Activated CD8-positive, alpha-beta memory T cell treated with anti-CD3 and anti-CD28 coated beads, Interleukin-2, amount 50 U/mL, for 24 hours (primary cell): ENCODE measurements around the gene TMCO4.

Experiments
- DNase-seq: peaks from one replicate; pipeline ENCODE4 v3.0.0-alpha.2; 2020; ENCODE audit errors: extremely low read depth

Gene TMCO4

GRCh38 chr1:19685994-19686393 is 113.7 kb downstream of the TMCO4 start:
- no peak for DNase-seq

GRCh38 chr1:19684677-19685076 is 115.0 kb downstream of the TMCO4 start:
- DNase-seq, result no peak

DNA sequence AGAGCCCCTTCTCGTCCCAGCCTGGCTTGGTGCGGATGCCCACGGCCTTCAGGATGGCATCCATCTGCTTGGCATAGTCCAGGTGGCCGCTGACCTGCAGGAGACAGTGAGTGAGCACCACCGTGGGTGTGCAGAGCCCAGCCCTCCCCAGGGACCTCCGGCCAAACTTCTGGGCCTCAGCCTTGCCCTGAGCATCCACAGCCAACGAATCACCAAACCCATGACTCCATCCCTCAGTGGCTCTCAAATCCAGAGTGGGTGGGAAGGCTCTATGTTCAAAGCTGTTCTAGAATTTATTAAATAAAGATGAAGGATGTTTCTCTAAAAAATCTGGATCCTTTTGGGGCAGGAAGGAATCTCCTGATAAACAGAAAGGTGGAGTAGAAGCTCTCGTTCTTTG is 116.4 kb downstream of the TMCO4 start:
- no peak for DNase-seq

DNA sequence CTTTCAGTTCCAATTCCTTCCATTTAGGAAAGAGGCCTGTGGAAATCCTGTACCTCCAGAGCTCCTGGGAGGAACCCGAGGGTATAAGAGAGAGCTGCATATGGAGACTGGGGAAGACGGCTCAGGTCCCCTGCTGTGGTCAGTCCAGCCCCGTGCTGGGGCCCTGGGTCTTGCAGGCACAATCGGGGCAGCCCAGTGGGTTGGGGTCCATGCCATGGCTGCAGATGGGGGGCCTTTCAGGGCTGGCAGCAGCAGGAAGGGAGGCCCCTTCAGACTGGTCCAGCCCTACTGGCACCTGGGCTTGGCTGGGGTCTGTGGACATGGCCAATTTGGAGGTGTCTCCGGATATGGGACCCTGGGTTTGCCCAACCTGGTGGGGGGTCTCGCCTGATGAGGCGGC is 116.8 kb downstream of the TMCO4 start:
- no peak for DNase-seq

DNA sequence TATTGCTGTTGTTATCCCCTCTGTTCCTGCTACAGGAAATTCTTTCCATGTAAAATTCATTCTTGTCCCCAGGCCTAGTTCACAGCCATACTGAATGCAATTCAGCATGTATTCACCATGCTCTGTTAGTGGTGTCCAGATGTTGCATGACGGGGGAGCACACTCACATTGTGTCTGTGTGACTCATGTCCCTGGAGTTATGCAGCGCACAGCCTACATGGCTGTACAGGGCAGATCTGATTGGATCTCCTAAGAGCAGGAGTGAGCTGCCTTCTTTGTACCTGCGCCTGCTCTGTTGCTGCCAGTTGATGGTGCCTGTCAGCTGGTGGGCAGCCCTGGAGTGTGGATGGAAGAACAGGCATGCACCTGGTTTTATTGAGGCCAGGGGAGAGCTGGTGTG is 117.5 kb downstream of the TMCO4 start:
- DNase-seq, result no peak

GRCh38 chr1:19680644-19681043 is 119.1 kb downstream of the TMCO4 start:
- DNase-seq, result no peak

GRCh38 chr1:19679691-19680090 is 120.0 kb downstream of the TMCO4 start:
- no peak for DNase-seq

DNA sequence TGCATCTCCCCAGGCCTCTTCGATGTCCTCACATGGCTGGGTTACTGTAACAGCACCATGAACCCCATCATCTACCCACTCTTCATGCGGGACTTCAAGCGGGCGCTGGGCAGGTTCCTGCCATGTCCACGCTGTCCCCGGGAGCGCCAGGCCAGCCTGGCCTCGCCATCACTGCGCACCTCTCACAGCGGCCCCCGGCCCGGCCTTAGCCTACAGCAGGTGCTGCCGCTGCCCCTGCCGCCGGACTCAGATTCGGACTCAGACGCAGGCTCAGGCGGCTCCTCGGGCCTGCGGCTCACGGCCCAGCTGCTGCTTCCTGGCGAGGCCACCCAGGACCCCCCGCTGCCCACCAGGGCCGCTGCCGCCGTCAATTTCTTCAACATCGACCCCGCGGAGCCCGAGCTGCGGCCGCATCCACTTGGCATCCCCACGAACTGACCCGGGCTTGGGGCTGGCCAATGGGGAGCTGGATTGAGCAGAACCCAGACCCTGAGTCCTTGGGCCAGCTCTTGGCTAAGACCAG is 120.7 kb downstream of the TMCO4 start:
- DNase-seq, result no peak

DNA sequence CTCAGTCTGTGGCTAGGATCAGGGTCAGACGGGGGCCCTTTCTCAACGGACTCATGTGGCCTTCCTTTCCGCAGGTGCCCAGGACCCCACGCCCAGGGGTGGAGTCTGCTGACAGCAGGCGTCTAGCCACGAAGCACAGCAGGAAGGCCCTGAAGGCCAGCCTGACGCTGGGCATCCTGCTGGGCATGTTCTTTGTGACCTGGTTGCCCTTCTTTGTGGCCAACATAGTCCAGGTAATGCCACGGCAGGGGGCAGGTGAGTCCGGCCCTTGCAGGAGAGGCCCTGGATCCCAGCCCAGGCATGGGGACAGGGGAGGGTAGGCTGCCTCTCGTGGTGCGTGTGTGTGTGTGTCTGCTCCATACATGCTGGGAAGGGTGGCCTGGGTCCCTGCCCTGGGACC is 121.2 kb downstream of the TMCO4 start:
- DNase-seq, result no peak

DNA sequence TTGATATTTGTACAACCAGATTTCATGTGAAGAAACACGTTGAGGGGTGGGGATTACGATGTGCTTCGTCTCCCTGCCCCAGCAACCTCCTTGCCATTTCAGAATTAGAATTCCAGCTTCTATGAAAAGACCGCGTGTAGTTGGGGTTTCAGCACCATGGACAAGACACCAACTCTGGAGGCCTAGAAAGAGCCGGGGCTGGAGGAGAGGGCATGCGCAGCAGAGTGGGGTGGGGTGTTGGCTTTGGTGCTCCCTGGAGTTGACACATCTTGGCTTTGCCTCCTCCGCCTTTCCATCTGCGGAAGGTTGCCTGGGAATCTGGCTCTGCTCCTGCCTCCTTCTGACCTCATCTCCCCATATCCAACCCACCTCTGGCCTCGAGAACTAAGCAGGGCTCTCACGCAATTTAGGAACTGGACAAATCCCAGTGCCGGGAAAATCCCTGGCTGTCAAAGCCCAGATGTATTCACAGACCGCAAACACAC is 123.2 kb downstream of the TMCO4 start:
- DNase-seq, result no peak

DNA sequence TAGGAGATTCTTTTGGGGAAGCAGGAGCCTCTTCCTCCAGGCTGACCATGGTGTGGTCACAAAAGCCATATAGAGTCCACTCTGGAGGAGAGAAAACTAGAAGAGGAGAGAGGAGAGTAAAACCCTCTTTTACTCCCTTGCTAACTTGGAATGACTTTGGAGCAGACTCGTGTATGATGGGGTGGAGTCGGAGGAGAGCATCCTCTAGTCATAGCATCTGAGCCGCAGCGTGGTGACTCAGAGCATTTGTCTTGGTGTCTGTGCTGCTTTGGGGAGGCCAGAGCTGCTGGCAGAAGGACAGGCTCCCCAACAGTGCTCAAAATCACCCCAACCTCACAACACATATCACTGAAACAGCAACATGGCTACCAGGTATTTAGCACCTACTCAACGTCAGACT is 123.9 kb downstream of the TMCO4 start:
- DNase-seq, result no peak

GRCh38 chr1:19672237-19672636 is 127.5 kb downstream of the TMCO4 start:
- DNase-seq, result no peak

- no peak for DNase-seq
Observed at GRCh38 chr1:19670787-19671186, 128.9 kb downstream of the TMCO4 start.

GRCh38 chr1:19668888-19669287 is 130.8 kb downstream of the TMCO4 start:
- DNase-seq, result no peak

GRCh38 chr1:19665496-19666465 is 133.9 kb downstream of the TMCO4 start:
- DNase-seq, result no peak

GRCh38 chr1:19665186-19665495 is 134.6 kb downstream of the TMCO4 start:
- DNase-seq, result no peak

DNA sequence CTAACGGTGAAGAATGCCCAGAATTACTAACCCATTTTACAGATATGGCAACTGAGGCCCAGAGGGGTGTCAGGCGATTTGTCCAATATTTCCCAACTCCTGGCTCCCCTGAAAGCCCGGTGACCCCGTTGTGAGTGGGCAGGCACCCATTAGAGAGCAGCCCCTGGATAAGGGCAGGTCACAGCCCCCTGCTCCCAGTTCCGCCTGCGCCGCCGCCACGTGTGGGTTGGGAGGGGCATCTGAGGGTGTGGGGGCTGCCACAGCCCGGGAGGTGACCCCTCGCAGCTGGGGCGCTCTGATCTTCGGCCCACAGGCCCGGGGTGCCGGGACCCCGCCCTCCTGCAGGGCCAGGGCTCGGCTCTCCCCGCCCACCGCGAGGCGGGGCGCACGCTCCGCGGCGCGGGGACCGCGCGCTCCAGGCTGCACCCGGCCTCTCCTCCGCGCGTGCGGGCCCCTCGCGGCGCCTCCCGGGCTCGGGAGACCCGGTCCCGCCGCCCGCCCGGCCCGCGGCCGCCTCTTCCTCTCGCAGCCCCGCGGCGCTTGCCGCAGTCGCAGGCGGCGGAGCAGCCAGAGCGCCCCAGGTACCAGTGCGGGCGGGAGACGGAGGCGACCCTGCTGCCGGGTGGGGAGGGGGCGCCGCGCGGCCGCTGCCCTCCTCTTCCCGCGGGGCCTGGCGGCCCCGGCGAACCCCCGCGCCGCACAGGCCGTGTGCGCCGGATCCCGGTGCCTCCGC is 135.1 kb downstream of the TMCO4 start, which contains the start of gene HTR6:
Gene HTR6 (plus strand): TSS at position 423 of the 733 bp plus-strand sequence. CDS start 879 bp downstream, outside the sequence.
- no peak for DNase-seq

- DNase-seq, result no peak
Observed at GRCh38 chr1:19662313-19662712, 137.4 kb downstream of the TMCO4 start.

DNA sequence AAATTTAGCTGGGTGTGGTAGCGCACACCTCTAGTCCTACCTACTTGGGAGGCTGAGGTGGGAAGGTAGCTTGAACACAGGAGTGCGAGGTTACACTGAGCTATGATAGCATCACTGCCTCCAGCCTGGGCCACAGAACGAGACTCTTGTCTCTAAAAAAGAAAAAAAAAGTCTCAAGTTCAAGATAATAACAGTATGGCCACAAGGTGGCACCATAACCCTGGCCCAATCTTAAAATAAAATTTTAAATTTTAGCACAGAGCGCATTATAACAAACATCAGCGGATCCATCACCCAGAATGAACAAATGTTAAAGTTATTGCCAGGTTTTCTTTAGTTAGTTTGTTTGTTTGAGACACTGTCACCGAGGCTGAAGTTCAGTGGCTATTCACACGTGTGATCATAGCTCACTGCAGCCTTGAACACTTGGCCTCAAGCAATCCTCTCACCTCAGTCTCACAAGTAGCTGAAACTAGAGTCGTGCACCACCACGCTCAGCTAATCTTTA is 137.9 kb downstream of the TMCO4 start:
- no peak for DNase-seq

GRCh38 chr1:19658186-19658585 is 141.5 kb downstream of the TMCO4 start:
- no peak for DNase-seq

- no peak for DNase-seq
Observed at GRCh38 chr1:19657511-19657910, 142.2 kb downstream of the TMCO4 start.

GRCh38 chr1:19656780-19657466 is 142.8 kb downstream of the TMCO4 start:
- no peak for DNase-seq
